Loucy (cell line): ENCODE data around the gene ZC3H11A.

Experiments
- EZH2phosphoT487 ChIP-seq: fragments of 200-600 bp; IDR thresholded peaks from 2 replicates; pipeline ENCODE4 v1.6.1; 2018; ENCODE audit warnings: antibody characterized with exemption, mild to moderate bottlenecking, moderate library complexity, borderline replicate concordance
- TF ChIP-seq, protein P1 (sequence below): fragments of 200-600 bp; sonication (generic); conservative IDR thresholded peaks from 2 replicates; pipeline ENCODE4 v1.5.1; 2014; ENCODE audit warnings: mild to moderate bottlenecking, antibody characterized with exemption, low read length

DNA sequence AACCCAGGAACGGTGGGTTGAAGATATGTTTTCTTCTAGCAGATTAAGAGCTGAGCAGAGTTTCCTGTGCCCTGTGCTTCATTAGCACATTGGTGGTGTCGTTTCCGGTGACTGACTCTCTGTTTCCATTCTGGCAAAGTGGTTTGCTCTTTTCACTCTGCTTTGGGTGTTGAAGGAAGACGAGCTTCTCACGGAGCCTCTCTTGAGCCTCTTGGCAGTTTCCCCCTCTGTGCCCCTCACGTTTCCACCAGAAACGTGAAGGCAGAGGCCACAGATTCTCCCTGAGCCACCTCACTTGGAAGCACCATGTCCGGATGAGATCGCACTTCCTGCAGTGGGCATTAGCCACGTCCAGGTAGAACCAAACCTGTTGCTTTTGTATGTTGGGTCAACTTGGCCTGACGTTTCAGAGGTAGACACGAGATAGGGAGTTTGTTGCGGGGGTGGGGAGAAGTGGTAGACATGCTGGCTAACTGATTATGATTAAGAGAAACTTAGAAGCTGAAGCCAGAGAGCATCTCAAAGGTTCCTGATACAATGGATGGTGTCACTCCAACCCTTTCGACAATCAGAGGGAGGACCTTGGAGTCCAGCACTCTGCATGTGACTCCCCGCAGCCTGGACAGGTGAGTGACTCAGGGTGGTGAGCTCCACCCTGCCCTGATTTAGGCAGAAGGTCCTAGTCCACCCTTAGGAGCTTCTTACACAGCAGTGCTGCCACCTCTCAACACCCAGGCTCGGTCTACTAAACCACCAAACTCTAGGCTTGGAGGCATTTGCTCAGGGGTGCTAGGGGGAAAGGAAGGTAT, 30.2 kb upstream of the ZC3H11A start, which contains the start of gene LAX1:
- no peak for TF ChIP-seq EZH2phosphoT487
- TF ChIP-seq, protein P1, sequence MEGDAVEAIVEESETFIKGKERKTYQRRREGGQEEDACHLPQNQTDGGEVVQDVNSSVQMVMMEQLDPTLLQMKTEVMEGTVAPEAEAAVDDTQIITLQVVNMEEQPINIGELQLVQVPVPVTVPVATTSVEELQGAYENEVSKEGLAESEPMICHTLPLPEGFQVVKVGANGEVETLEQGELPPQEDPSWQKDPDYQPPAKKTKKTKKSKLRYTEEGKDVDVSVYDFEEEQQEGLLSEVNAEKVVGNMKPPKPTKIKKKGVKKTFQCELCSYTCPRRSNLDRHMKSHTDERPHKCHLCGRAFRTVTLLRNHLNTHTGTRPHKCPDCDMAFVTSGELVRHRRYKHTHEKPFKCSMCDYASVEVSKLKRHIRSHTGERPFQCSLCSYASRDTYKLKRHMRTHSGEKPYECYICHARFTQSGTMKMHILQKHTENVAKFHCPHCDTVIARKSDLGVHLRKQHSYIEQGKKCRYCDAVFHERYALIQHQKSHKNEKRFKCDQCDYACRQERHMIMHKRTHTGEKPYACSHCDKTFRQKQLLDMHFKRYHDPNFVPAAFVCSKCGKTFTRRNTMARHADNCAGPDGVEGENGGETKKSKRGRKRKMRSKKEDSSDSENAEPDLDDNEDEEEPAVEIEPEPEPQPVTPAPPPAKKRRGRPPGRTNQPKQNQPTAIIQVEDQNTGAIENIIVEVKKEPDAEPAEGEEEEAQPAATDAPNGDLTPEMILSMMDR: no peak
